K562 (cell line): ENCODE data around the gene MAPKAPK3. TPM values are rescaled to one million over a fixed set of nuclear protein-coding genes. Genes with fewer than 3 reads are reported as not detected.

Experiments
- BDP1 ChIP-seq: IDR thresholded peaks from 3 replicates; pipeline ENCODE4 v1.6.1; 2011; ENCODE audit not compliant: insufficient read length, insufficient read depth
- CAMTA2 ChIP-seq: fragments of 250-450 bp; sonication (Bioruptor Pico); conservative IDR thresholded peaks from 2 replicates; pipeline ENCODE4 v1.5.1; 2022
- FOXK2 ChIP-seq, 2 experiments: fragments of 450-650 bp; IDR thresholded peaks in 1 of 2; conservative IDR thresholded peaks in 1 of 2; 2 replicates each; pipeline ENCODE4 v1.6.1; 2016; ENCODE audit warnings: low read depth in 2 of 2, mild to moderate bottlenecking in 1 of 2
- LARP7 ChIP-seq: fragments of 450-650 bp; IDR thresholded peaks from 2 replicates; pipeline ENCODE4 v1.6.1; 2016
- MYBL2 ChIP-seq, 2 experiments: fragments of 450-650 bp in 1 of 2; sonication (generic) in 1 of 2; formaldehyde crosslinking in 1 of 2; IDR thresholded peaks; 2 replicates each; pipeline versions ENCODE4 v1.6.1 to v1.8.1; 2017 to 2022; ENCODE audit warnings: borderline replicate concordance in 1 of 2, inconsistent platforms in 1 of 2, low read depth in 1 of 2, mild to moderate bottlenecking in 1 of 2, missing genetic modification reagents in 1 of 2, moderate library complexity in 1 of 2
- NRF1 ChIP-seq, 2 experiments: fragments of 450-650 bp; IDR thresholded peaks in 1 of 2; conservative IDR thresholded peaks in 1 of 2; 2 replicates each; pipeline ENCODE4 v1.6.1; 2014; ENCODE audit warnings: mild to moderate bottlenecking in 2 of 2
- PHB2 ChIP-seq: fragments of 450-650 bp; IDR thresholded peaks from 2 replicates; pipeline ENCODE4 v1.6.1; 2017; ENCODE audit warnings: low read depth
- POLR2H ChIP-seq: IDR thresholded peaks from 2 replicates; pipeline ENCODE4 v1.6.1; 2016; ENCODE audit warnings: missing genetic modification characterization, low read depth, mild to moderate bottlenecking, control low read depth, missing compliant biosample characterization, moderate library complexity
- PURB ChIP-seq: sonication (generic); formaldehyde crosslinking; IDR thresholded peaks from 2 replicates; pipeline ENCODE4 v1.9.0; 2021; ENCODE audit warnings: low read depth, mild to moderate bottlenecking, missing genetic modification reagents
- SUPT5H ChIP-seq: fragments of 450-650 bp; IDR thresholded peaks from 2 replicates; pipeline ENCODE4 v1.6.1; 2016
- THRAP3 ChIP-seq: fragments of 450-650 bp; IDR thresholded peaks from 2 replicates; pipeline ENCODE4 v1.6.1; 2016; ENCODE audit warnings: mild to moderate bottlenecking, inconsistent platforms, borderline replicate concordance
- ZFP36 ChIP-seq: fragments of 150-350 bp; IDR thresholded peaks from 2 replicates; pipeline ENCODE4 v1.6.1; 2018; ENCODE audit warnings: low read length, low read depth; ENCODE audit not compliant: partially characterized antibody
- ZNF224 ChIP-seq: sonication (generic); formaldehyde crosslinking; IDR thresholded peaks from 2 replicates; pipeline ENCODE4 v1.8.0; 2022; ENCODE audit warnings: mild to moderate bottlenecking, missing genetic modification reagents
- ZNF561 ChIP-seq: fragments of 450-650 bp; formaldehyde crosslinking; conservative IDR thresholded peaks from 2 replicates; pipeline ENCODE4 v1.4.0; 2020; ENCODE audit warnings: mild to moderate bottlenecking, moderate library complexity
- ZNF785 ChIP-seq: fragments of 250-450 bp; sonication (Bioruptor Pico); IDR thresholded peaks from 2 replicates; pipeline ENCODE4 v1.4.0; 2020; ENCODE audit warnings: mild to moderate bottlenecking
- ZSCAN32 ChIP-seq: fragments of 450-650 bp; formaldehyde crosslinking; IDR thresholded peaks from 2 replicates; pipeline ENCODE4 v1.4.0; 2020; ENCODE audit warnings: mild to moderate bottlenecking, moderate library complexity
- polyA plus RNA-seq, 8 experiments: library from polyadenylated mRNA; depleted of rRNA in 4 of 8; stranded (reverse) in 5 of 8; unstranded in 3 of 8; fragments of >200 nt; fragmentation: Nextera tagmentation in 2 of 8; fragmentation: Illumina TruSeq in 1 of 8; extraction: Ambion mirVana in 2 of 8; extraction: Trizol in 1 of 8; gene quantifications; 2 replicates each; pipeline versions ENCODE4 v1.2.1 to v1.2.3, GENCODE V29; 2011 to 2014; ENCODE audit warnings: inconsistent platforms in 1 of 8, missing spikeins in 1 of 8
- total RNA-seq, 7 experiments: library from RNA; depleted of rRNA in 6 of 7; stranded (reverse); fragments of >200 nt in 6 of 7; fragmentation: Illumina TruSeq in 2 of 7; extraction: Trizol in 2 of 7; gene quantifications; 2 replicates each; pipeline versions ENCODE4 v1.2.1 to v1.2.3, GENCODE V29; 2011 to 2021; ENCODE audit warnings: low replicate concordance in 1 of 7
- TF ChIP-seq, protein P1 (sequence below): sonication (generic); formaldehyde crosslinking; IDR thresholded peaks from 2 replicates; pipeline ENCODE4 v1.8.0; 2023; ENCODE audit warnings: missing genetic modification reagents, mild to moderate bottlenecking, borderline replicate concordance
- TF ChIP-seq, protein P2 (sequence below): fragments of 450-650 bp; IDR thresholded peaks from 2 replicates; pipeline ENCODE4 v1.6.1; 2017; ENCODE audit warnings: antibody characterized with exemption
- TF ChIP-seq, protein P3 (sequence below): fragments of 250-450 bp; sonication (Bioruptor Pico); IDR thresholded peaks from 2 replicates; pipeline ENCODE4 v1.4.0; 2020

The MAPKAPK3 gene
- total and polyA plus RNA-seq, 9 of the 15 experiments (the other 6 are each of a cell fraction or from before 2014, with no cell fraction given) = 8.0 to 56.4 (median 41.2) TPM

DNA sequence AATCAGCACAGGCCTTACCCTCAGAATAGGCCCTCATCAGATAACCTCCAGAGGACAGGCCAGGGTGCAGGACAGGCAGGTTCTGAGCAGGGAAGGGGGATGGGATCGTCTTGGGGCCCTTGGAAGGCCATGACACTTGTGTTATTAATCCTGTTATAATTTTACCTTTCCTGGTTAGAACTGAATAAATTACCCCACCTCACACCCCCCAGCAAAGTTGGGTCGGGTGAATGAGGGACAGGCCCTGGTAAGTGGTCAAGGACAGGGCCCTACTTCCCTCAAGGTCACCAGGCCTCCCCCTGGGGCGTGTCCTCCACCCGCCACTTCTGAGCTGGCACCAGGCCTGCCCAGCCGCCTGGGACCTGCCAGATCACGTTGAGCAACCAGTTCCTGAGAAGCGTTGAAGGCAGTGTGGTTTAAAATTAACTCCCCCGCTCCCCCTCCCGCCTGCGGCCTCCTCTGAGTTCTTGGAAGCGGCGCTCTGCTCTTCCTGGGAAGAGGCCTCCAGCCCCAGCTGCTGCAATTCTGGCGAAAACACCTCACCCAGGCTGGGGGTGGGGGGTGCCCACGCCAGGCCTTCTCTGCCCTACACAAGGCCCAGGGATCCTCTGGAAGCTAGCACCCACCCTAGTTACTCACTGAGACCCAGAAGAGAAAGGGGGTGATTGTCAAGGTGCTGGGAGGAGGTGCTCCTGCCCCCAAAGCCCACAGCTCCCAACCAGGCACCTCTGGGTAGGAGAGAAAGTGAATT, 15.9 kb upstream of the MAPKAPK3 start (continued):
- TF ChIP-seq LARP7 = no peak
- TF ChIP-seq PHB2 = no peak
- TF ChIP-seq NRF1 (conservative IDR thresholded peaks at IDR 0.05 in 1 of 2, IDR thresholded peaks at IDR 0.05 in 1 of 2) = peak in 1 of 2 experiments; percentile 10; a peak in 2 of 4 replicates
- peak; percentile 62 for TF ChIP-seq MYBL2 (IDR thresholded peaks at IDR 0.05; ENCODE audit: low read depth)
- TF ChIP-seq MYBL2 (CRISPR knock-in tag; IDR thresholded peaks at IDR 0.05; ENCODE audit: borderline replicate concordance) = no peak
- no peak for TF ChIP-seq ZNF224 (CRISPR knock-in tag)
- TF ChIP-seq ZNF561 (CRISPR knock-in tag) = no peak
- peak; percentile 68 for TF ChIP-seq ZFP36
- TF ChIP-seq SUPT5H = no peak
- TF ChIP-seq PURB (CRISPR knock-in tag) = no peak
- TF ChIP-seq, protein P1, sequence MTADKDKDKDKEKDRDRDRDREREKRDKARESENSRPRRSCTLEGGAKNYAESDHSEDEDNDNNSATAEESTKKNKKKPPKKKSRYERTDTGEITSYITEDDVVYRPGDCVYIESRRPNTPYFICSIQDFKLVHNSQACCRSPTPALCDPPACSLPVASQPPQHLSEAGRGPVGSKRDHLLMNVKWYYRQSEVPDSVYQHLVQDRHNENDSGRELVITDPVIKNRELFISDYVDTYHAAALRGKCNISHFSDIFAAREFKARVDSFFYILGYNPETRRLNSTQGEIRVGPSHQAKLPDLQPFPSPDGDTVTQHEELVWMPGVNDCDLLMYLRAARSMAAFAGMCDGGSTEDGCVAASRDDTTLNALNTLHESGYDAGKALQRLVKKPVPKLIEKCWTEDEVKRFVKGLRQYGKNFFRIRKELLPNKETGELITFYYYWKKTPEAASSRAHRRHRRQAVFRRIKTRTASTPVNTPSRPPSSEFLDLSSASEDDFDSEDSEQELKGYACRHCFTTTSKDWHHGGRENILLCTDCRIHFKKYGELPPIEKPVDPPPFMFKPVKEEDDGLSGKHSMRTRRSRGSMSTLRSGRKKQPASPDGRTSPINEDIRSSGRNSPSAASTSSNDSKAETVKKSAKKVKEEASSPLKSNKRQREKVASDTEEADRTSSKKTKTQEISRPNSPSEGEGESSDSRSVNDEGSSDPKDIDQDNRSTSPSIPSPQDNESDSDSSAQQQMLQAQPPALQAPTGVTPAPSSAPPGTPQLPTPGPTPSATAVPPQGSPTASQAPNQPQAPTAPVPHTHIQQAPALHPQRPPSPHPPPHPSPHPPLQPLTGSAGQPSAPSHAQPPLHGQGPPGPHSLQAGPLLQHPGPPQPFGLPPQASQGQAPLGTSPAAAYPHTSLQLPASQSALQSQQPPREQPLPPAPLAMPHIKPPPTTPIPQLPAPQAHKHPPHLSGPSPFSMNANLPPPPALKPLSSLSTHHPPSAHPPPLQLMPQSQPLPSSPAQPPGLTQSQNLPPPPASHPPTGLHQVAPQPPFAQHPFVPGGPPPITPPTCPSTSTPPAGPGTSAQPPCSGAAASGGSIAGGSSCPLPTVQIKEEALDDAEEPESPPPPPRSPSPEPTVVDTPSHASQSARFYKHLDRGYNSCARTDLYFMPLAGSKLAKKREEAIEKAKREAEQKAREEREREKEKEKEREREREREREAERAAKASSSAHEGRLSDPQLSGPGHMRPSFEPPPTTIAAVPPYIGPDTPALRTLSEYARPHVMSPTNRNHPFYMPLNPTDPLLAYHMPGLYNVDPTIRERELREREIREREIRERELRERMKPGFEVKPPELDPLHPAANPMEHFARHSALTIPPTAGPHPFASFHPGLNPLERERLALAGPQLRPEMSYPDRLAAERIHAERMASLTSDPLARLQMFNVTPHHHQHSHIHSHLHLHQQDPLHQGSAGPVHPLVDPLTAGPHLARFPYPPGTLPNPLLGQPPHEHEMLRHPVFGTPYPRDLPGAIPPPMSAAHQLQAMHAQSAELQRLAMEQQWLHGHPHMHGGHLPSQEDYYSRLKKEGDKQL = no peak
- no peak for TF ChIP-seq THRAP3
- TF ChIP-seq POLR2H (tag) = 0 out of 2 replicates have a peak, but pooled peaks have one; percentile 33
- TF ChIP-seq, protein P2, sequence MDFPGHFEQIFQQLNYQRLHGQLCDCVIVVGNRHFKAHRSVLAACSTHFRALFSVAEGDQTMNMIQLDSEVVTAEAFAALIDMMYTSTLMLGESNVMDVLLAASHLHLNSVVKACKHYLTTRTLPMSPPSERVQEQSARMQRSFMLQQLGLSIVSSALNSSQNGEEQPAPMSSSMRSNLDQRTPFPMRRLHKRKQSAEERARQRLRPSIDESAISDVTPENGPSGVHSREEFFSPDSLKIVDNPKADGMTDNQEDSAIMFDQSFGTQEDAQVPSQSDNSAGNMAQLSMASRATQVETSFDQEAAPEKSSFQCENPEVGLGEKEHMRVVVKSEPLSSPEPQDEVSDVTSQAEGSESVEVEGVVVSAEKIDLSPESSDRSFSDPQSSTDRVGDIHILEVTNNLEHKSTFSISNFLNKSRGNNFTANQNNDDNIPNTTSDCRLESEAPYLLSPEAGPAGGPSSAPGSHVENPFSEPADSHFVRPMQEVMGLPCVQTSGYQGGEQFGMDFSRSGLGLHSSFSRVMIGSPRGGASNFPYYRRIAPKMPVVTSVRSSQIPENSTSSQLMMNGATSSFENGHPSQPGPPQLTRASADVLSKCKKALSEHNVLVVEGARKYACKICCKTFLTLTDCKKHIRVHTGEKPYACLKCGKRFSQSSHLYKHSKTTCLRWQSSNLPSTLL = peak; percentile 98
- TF ChIP-seq BDP1 = no peak
- TF ChIP-seq CAMTA2 (CRISPR knock-in tag) = no peak
- TF ChIP-seq ZSCAN32 (CRISPR knock-in tag) = peak; percentile 8; the same call in 1 of the 2 replicates
- no peak for TF ChIP-seq ZNF785 (CRISPR knock-in tag)
- TF ChIP-seq, protein P3, sequence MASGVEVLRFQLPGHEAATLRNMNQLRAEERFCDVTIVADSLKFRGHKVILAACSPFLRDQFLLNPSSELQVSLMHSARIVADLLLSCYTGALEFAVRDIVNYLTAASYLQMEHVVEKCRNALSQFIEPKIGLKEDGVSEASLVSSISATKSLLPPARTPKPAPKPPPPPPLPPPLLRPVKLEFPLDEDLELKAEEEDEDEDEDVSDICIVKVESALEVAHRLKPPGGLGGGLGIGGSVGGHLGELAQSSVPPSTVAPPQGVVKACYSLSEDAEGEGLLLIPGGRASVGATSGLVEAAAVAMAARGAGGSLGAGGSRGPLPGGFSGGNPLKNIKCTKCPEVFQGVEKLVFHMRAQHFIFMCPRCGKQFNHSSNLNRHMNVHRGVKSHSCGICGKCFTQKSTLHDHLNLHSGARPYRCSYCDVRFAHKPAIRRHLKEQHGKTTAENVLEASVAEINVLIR (CRISPR knock-in tag) = peak; percentile 17; the same call in 1 of the 2 replicates
- peak; percentile 21 to 33; a peak in 1 of 4 replicates for TF ChIP-seq FOXK2 (conservative IDR thresholded peaks at IDR 0.05 in 1 of 2, IDR thresholded peaks at IDR 0.05 in 1 of 2; ENCODE audit: low read depth in 2 of 2)
